Measurements from ENCODE around the gene SMR3A. TPM values are rescaled to one million over a fixed set of nuclear protein-coding genes. Genes with fewer than 3 reads are reported as not detected.
A peak's percentile ranks its signal among the peaks of the same experiment; 100 is the strongest.

Gene SMR3A
- total and polyA plus RNA-seq, 2 of the 13 experiments (the other 11 are each of a cell fraction or from before 2014, with no cell fraction given) = not detected

GRCh38 chr4:70365479-70365878 is 4.9 kb downstream of the SMR3A start:
- Histone ChIP-seq H3K79me2 (ENCODE audit: insufficient read depth, low read length) (no peaks in the 10 kb centered on the region), H4K20me1 (ENCODE audit: insufficient read depth, low read length) (no peaks in the 10 kb centered on the region), H3K9me3 (ENCODE audit: low read length) (no peaks in the 10 kb centered on the region), H3K27ac (ENCODE audit: extremely low read length, insufficient read depth, low read length) (no peak overlapping the region), H3K4me3 (replicated peaks in 1 of 3; ENCODE audit: insufficient read depth in 1 of 3, low read depth in 2 of 3, low read length in 3 of 3) (no peak overlapping the region), H2AFZ (ENCODE audit: low read length) (no peak overlapping the region), H3K27me3 (ENCODE audit: control insufficient read depth in 1 of 2, insufficient read depth in 2 of 2, low read length in 2 of 2) (no peaks in the 10 kb centered on the region), H3K9ac (ENCODE audit: insufficient read depth, low read depth, low read length) (no peak overlapping the region), H3K4me1 (ENCODE audit: insufficient read depth, low read length) (no peaks in the 10 kb centered on the region), H3K4me2 (ENCODE audit: low read depth, low read length) (no peak overlapping the region), H3K36me3 (replicated peaks in 1 of 2; ENCODE audit: control insufficient read depth in 1 of 2, insufficient read depth in 2 of 2, low read length in 2 of 2) (no peaks in the 10 kb centered on the region)
- intact Hi-C loops (cut with micrococcal nuclease; ENCODE audit: unreplicated experiment) = no loop called here
- ChIA-PET CTCF (ENCODE audit: low intra/inter-chr PET ratio, low total read pairs) (no interaction called here), POLR2A (no interaction called here)
- in situ Hi-C loops (cut with HindIII; ENCODE audit: extremely low pct_ligation_motif_present, low pct_unique_long_range_greater_than_20kb) = no loop called here
- no peak for FAIRE-seq
- BruUV-seq (replicated peaks) = no TSS peak
- WGBS (ENCODE audit: low lambda C conversion rate) = 3% methylated on average over 2 of the region's 2 CpGs
- TF ChIP-seq BORCS8-MEF2B (CRISPR knock-in tag; IDR thresholded peaks at IDR 0.05) (no peak), ATF5 (CRISPR knock-in tag; IDR thresholded peaks at IDR 0.05; ENCODE audit: low read depth) (no peak), BRD4 (CRISPR knock-in tag; IDR thresholded peaks at IDR 0.05) (no peak), LCORL (IDR thresholded peaks at IDR 0.05) (peak; percentile 51; the same call in 1 of the 2 replicates), LCORL (CRISPR knock-in tag; IDR thresholded peaks at IDR 0.05) (no peak), ZFYVE20 (CRISPR knock-in tag; IDR thresholded peaks at IDR 0.05; ENCODE audit: borderline replicate concordance, low read depth) (no peak), YEATS4 (CRISPR knock-in tag; IDR thresholded peaks at IDR 0.05; ENCODE audit: borderline replicate concordance) (no peak)
- peak; percentile 23 for DNase-seq (ENCODE audit: low spot score)
- ATAC-seq = no peak

- BruUV-seq (replicated peaks) = no TSS peak
- DNase-seq (ENCODE audit: low spot score) (no peak), FAIRE-seq (no peak), ATAC-seq (no peak)
- no peak for TF ChIP-seq ZBTB7B (CRISPR knock-in tag; IDR thresholded peaks at IDR 0.05)
- peak; percentile 74 for TF ChIP-seq CEBPB (IDR thresholded peaks at IDR 0.05; ENCODE audit: borderline replicate concordance, low read depth, low read length)
- no peaks in the 10 kb centered on the region for H4K20me1 ChIP-seq (ENCODE audit: insufficient read depth, low read length)
- H3K36me3 ChIP-seq (replicated peaks in 1 of 2; ENCODE audit: control insufficient read depth in 1 of 2, insufficient read depth in 2 of 2, low read length in 2 of 2) = no peaks in the 10 kb centered on the region
- no peaks in the 10 kb centered on the region for H3K9me3 ChIP-seq (ENCODE audit: low read length)
- no peaks in the 10 kb centered on the region for H3K4me1 ChIP-seq (ENCODE audit: insufficient read depth, low read length)
- in situ Hi-C loops (cut with HindIII; ENCODE audit: extremely low pct_ligation_motif_present, low pct_unique_long_range_greater_than_20kb) = no loop called here
- CTCF ChIA-PET (ENCODE audit: low intra/inter-chr PET ratio, low total read pairs) = no interaction called here
- H3K4me3 ChIP-seq (replicated peaks in 1 of 3; ENCODE audit: insufficient read depth in 1 of 3, low read depth in 2 of 3, low read length in 3 of 3) = no peak overlapping the region
- H3K27ac ChIP-seq (ENCODE audit: extremely low read length, insufficient read depth, low read length) = no peak overlapping the region
- no peak overlapping the region for H3K9ac ChIP-seq (ENCODE audit: insufficient read depth, low read depth, low read length)
- H3K79me2 ChIP-seq (ENCODE audit: insufficient read depth, low read length) = no peaks in the 10 kb centered on the region
- WGBS (ENCODE audit: low lambda C conversion rate) = 92% methylated on average over 1 of the region's 1 CpG
- no peak overlapping the region for H3K4me2 ChIP-seq (ENCODE audit: low read depth, low read length)
- H2AFZ ChIP-seq (ENCODE audit: low read length) = no peak overlapping the region
- intact Hi-C loops (cut with micrococcal nuclease; ENCODE audit: unreplicated experiment) = no loop called here
- POLR2A ChIA-PET = no interaction called here
- H3K27me3 ChIP-seq (ENCODE audit: control insufficient read depth in 1 of 2, insufficient read depth in 2 of 2, low read length in 2 of 2) = no peaks in the 10 kb centered on the region
Observed at GRCh38 chr4:70367813-70368212, 7.3 kb downstream of the SMR3A start.
